Measurements from ENCODE around the gene USP35. TPM values are rescaled to one million over a fixed set of nuclear protein-coding genes. Genes with fewer than 3 reads are reported as not detected.

The USP35 gene
- total RNA-seq, 4 donors from 2014 or later: 4.6 to 6.1 (median 5.4) TPM

GRCh38 chr11:78237293-78238046, 48.8 kb downstream of the USP35 start:
- in situ Hi-C loops (cut with MboI; ENCODE audit: low sequenced_read_pairs in 4 of 4) (loop anchor here in 2 of 4 donors (25.0 kb wide), 1 partner anchor 175 kb away; the partner anchor contains the start of gene GAB2 (in 2 of the 2)), intact Hi-C loops (cut with DNase I; ENCODE audit: low total_unique reads) (no loop called here)

GRCh38 chr11:78239781-78240180, 51.1 kb downstream of the USP35 start:
- no peak for DNase-seq
- H3K4me1 ChIP-seq: peaks cover 7 to 9% of the 10 kb centered on the region in 2 donors
- intact Hi-C loops (cut with DNase I; ENCODE audit: low total_unique reads): no loop called here

More at GRCh38 chr11:78237293-78238046, 48.8 kb downstream of the USP35 start:
- Histone ChIP-seq H3K4me1 (peaks cover 1 to 2% of the 10 kb centered on the region in 2 donors), H3K36me3 (no peaks in the 10 kb centered on the region), H3K4me3 (no peak overlapping the region), H3K9me3 (no peaks in the 10 kb centered on the region), H3K27ac (no peak overlapping the region), H3K27me3 (no peaks in the 10 kb centered on the region)
- no peak for ATAC-seq
- TF ChIP-seq CTCF (IDR thresholded peaks at IDR 0.05 in 4 of 5, conservative IDR thresholded peaks at IDR 0.05 in 1 of 5) (no peak), POLR2A (IDR thresholded peaks at IDR 0.05) (no peak)
- no peak for DNase-seq

GRCh38 chr11:78241475-78241874, 52.8 kb downstream of the USP35 start:
- H3K27me3 ChIP-seq: no peaks in the 10 kb centered on the region
- intact Hi-C loops (cut with DNase I; ENCODE audit: low total_unique reads): no loop called here
- H3K4me1 ChIP-seq: peaks cover 7 to 11% of the 10 kb centered on the region in 2 donors
- no peaks in the 10 kb centered on the region for H3K9me3 ChIP-seq
- H3K27ac ChIP-seq: no peak overlapping the region
- in situ Hi-C loops (cut with MboI; ENCODE audit: low sequenced_read_pairs in 4 of 4): loop anchor here in 2 of 4 donors (25.0 kb wide), 1 partner anchor 171 kb away; the partner anchor contains the start of gene GAB2 (in 2 of the 2)
- DNase-seq (no peak), ATAC-seq (no peak)
- no peaks in the 10 kb centered on the region for H3K36me3 ChIP-seq
- no peak overlapping the region for H3K4me3 ChIP-seq
- TF ChIP-seq POLR2A (IDR thresholded peaks at IDR 0.05) (no peak), CTCF (IDR thresholded peaks at IDR 0.05 in 4 of 5, conservative IDR thresholded peaks at IDR 0.05 in 1 of 5) (no peak)

More at GRCh38 chr11:78239781-78240180, 51.1 kb downstream of the USP35 start:
- no peak for TF ChIP-seq POLR2A (IDR thresholded peaks at IDR 0.05)
- no peaks in the 10 kb centered on the region for H3K27me3 ChIP-seq
- no peaks in the 10 kb centered on the region for H3K9me3 ChIP-seq
- ATAC-seq: no peak
- in situ Hi-C loops (cut with MboI; ENCODE audit: low sequenced_read_pairs in 4 of 4): loop anchor here in 2 of 4 donors (25.0 kb wide), 1 partner anchor 173 kb away; the partner anchor contains the start of gene GAB2 (in 2 of the 2)
- no peak overlapping the region for H3K27ac ChIP-seq
- H3K4me3 ChIP-seq: no peak overlapping the region
- H3K36me3 ChIP-seq: no peaks in the 10 kb centered on the region

GRCh38 chr11:78244080-78244479, 55.4 kb downstream of the USP35 start:
- H3K4me1 ChIP-seq: peaks cover 7 to 11% of the 10 kb centered on the region in 2 donors
- in situ Hi-C loops (cut with MboI; ENCODE audit: low sequenced_read_pairs in 4 of 4): loop anchor here in 2 of 4 donors (25.0 kb wide), 1 partner anchor 168 kb away; the partner anchor contains the start of gene GAB2 (in 2 of the 2)
- ATAC-seq (peak; percentile 63 to 66), DNase-seq (no peak)
- H3K36me3 ChIP-seq: no peaks in the 10 kb centered on the region
- H3K4me3 ChIP-seq: no peak overlapping the region
- peak overlapping the region in 1 of 4 donors; percentile 56 for H3K27ac ChIP-seq
- TF ChIP-seq CTCF (IDR thresholded peaks at IDR 0.05 in 4 of 5, conservative IDR thresholded peaks at IDR 0.05 in 1 of 5) (no peak), POLR2A (IDR thresholded peaks at IDR 0.05) (no peak)
- intact Hi-C loops (cut with DNase I; ENCODE audit: low total_unique reads): no loop called here
- no peaks in the 10 kb centered on the region for H3K9me3 ChIP-seq
- H3K27me3 ChIP-seq: no peaks in the 10 kb centered on the region
